Stimulated activated CD8-positive, alpha-beta memory T cell treated with anti-CD3 and anti-CD28 coated beads, Interleukin-4, amount 100 ng/mL, for 1 hour (primary cell): ENCODE measurements around the gene ASL.
"Not testable (repeated sequence)": the region's sequence is repeated elsewhere in the genome, so short reads cannot be mapped to it uniquely, and the experiment has no call there.

ENCODE experiments used
- DNase-seq, 2 donors: peaks; one replicate each; pipeline ENCODE4 v3.0.0-alpha.2; 2020; ENCODE audit warnings: low read depth in 2 of 2, low spot score in 1 of 2

The ASL gene

GRCh38 chr7:66119245-66119850 is 43.7 kb downstream of the ASL start:
- no peak for DNase-seq

- no peak for DNase-seq
These were observed 47.5 kb downstream of the ASL start for GRCh38 chr7:66123175-66123528.

- DNase-seq = not testable (repeated sequence)
These were observed 48.9 kb downstream of the ASL start for GRCh38 chr7:66124569-66124861.

- no peak for DNase-seq
These were observed 49.6 kb downstream of the ASL start for GRCh38 chr7:66125052-66125694.

- DNase-seq = not testable (repeated sequence)
These were observed 50.2 kb downstream of the ASL start for GRCh38 chr7:66125781-66126352.

GRCh38 chr7:66127172-66127571 is 51.6 kb downstream of the ASL start:
- DNase-seq = not testable (repeated sequence)

- no peak for DNase-seq
These were observed 63.6 kb downstream of the ASL start for GRCh38 chr7:66138994-66139752.

GRCh38 chr7:66140924-66141323 is 65.3 kb downstream of the ASL start:
- DNase-seq = no peak

GRCh38 chr7:66142334-66142733 is 66.7 kb downstream of the ASL start:
- no peak for DNase-seq

GRCh38 chr7:66142996-66143395 is 67.4 kb downstream of the ASL start:
- DNase-seq = no peak
